Psoas muscle (tissue), 8 donors: Measurements from ENCODE around the gene DNMT3A. TPM values are rescaled to one million over a fixed set of nuclear protein-coding genes. Genes with fewer than 3 reads are reported as not detected.

Experiments used
- ATAC-seq, 4 donors: fragments of 200-7000 bp; cut with Tn5 transposase; one replicate each; pipeline ENCODE4 v1.9.1; 2020; ENCODE audit warnings: moderate library complexity in 3 of 4, mild to moderate bottlenecking in 2 of 4
- DNase-seq, 2 donors: peaks; one replicate each; pipeline ENCODE4 v3.0.0-alpha.2; 2020
- H3K27ac ChIP-seq: fragments of 200-600 bp; one replicate; pipeline ENCODE4 v1.8.0; 2022
- H3K27me3 ChIP-seq, 3 donors: fragments of 200-600 bp in 1 of 3; one replicate each; pipeline versions ENCODE4 v1.6.1 to v1.8.0; 2013 to 2022; ENCODE audit warnings: low read length in 2 of 3, mild to moderate bottlenecking in 2 of 3, moderate library complexity in 1 of 3; ENCODE audit not compliant: insufficient read depth in 3 of 3
- H3K36me3 ChIP-seq, 2 donors: fragments of 200-600 bp in 1 of 2; one replicate each; pipeline versions ENCODE4 v1.6.1 to v1.8.0; 2013 to 2022; ENCODE audit warnings: low read depth in 1 of 2, mild to moderate bottlenecking in 1 of 2, moderate library complexity in 1 of 2; ENCODE audit not compliant: insufficient read depth in 1 of 2
- H3K4me1 ChIP-seq: fragments of 200-600 bp; one replicate; pipeline ENCODE4 v1.8.0; 2022
- H3K4me3 ChIP-seq: fragments of 200-600 bp; one replicate; pipeline ENCODE4 v1.8.0; 2022; ENCODE audit warnings: mild to moderate bottlenecking
- H3K9me3 ChIP-seq: fragments of 200-600 bp; one replicate; pipeline ENCODE4 v1.8.0; 2022
- CTCF ChIP-seq: fragments of 200-600 bp; IDR thresholded peaks from one replicate; pipeline ENCODE4 v1.8.0; 2022; ENCODE audit warnings: antibody characterized with exemption
- WGBS, 3 donors: extraction: QIAGEN DNeasy Blood & Tissue Kit; methylation state at CpG; one replicate each; pipeline versions ENCODE4 v1.1.6 to v1.1.7; 2013; 5-methylcytosine and 5-hydroxymethylcytosine counted together
- intact Hi-C, 2 donors: fragments of 100-400 bp; cut with DNase I; formaldehyde crosslinking; loops; one replicate each; pipeline versions ENCODE4 v1.11.0 to v1.14.2; 2022
- polyA plus RNA-seq, 3 donors: library from polyadenylated mRNA; stranded (reverse); fragments of 200-250 nt; gene quantifications; one replicate each; pipeline ENCODE4 v1.2.3, GENCODE V29; 2013
- total RNA-seq, 4 donors: library from RNA; stranded (reverse); fragmentation: NEBNext Ultra II Directional in 2 of 4; extraction: Animal tissue kit (Norgen Biotek cat#: 25700) in 2 of 4; gene quantifications; one replicate each; pipeline versions ENCODE4 v1.2.1 to v1.2.4, GENCODE V29; 2021 to 2023
- donor health status: healthy with polysubstance abuse.
- donor health status: DM: no; HTN: no; CAD: no; lungs with moderate emphysema.
- donor health status: Bipolar disorder and iron deficiency.
- donor health status: healthy.
- donor health status: DM: yes; HTN: yes; CAD: no.
- donor health status: DM: no; HTN: no; CAD: no.
- donor health status: DM: no; HTN: no; CAD: no.
- donor health status: DM: yes; HTN: yes; CAD: no.

Gene DNMT3A
- total and polyA plus RNA-seq, 7 donors = 7.1 to 26.2 (median 20.6) TPM

- H3K36me3 ChIP-seq = peaks cover 0 to 31% of the 10 kb centered on the region in 2 donors
- no peak for ATAC-seq
- no peak for DNase-seq
- H3K4me3 ChIP-seq = no peak overlapping the region
- H3K27ac ChIP-seq = no peak overlapping the region
- intact Hi-C loops = no loop called here
- 81 to 88% (median 83%) methylated on average over 5 of the region's 5 CpGs for WGBS, 3 donors
- no peaks in the 10 kb centered on the region for H3K27me3 ChIP-seq
- TF ChIP-seq CTCF = no peak
- H3K9me3 ChIP-seq = no peaks in the 10 kb centered on the region
- H3K4me1 ChIP-seq = peaks cover 9% of the 10 kb centered on the region
These were observed 57.0 kb downstream of the DNMT3A start for GRCh38 chr2:25284756-25285155.

GRCh38 chr2:25283921-25284320, 57.8 kb downstream of the DNMT3A start:
- DNase-seq = no peak

GRCh38 chr2:25281941-25282340, 59.8 kb downstream of the DNMT3A start:
- H3K27ac ChIP-seq = no peak overlapping the region
- intact Hi-C loops = no loop called here
- 71 to 76% (median 74%) methylated on average over 8 of the region's 8 CpGs for WGBS, 3 donors

More at GRCh38 chr2:25283921-25284320, 57.8 kb downstream of the DNMT3A start:
- peaks cover 17% of the 10 kb centered on the region for H3K4me1 ChIP-seq
- WGBS, 3 donors = 88 to 98% (median 91%) methylated on average over 5 of the region's 5 CpGs
- no peak overlapping the region for H3K27ac ChIP-seq
- peaks cover 0 to 31% of the 10 kb centered on the region in 2 donors for H3K36me3 ChIP-seq
- H3K4me3 ChIP-seq = no peak overlapping the region
- intact Hi-C loops = no loop called here
- no peaks in the 10 kb centered on the region for H3K9me3 ChIP-seq
- TF ChIP-seq CTCF = no peak
- no peak for ATAC-seq
- no peaks in the 10 kb centered on the region for H3K27me3 ChIP-seq

GRCh38 chr2:25281522-25281921, 60.2 kb downstream of the DNMT3A start:
- intact Hi-C loops = no loop called here
- ATAC-seq (no peak), DNase-seq (no peak)
- 67 to 78% (median 68%) methylated on average over 5 of the region's 5 CpGs for WGBS, 3 donors
- Histone ChIP-seq H3K9me3 (no peaks in the 10 kb centered on the region), H3K4me3 (no peak overlapping the region), H3K27ac (no peak overlapping the region), H3K4me1 (peaks cover 33% of the 10 kb centered on the region), H3K27me3 (no peaks in the 10 kb centered on the region), H3K36me3 (peaks cover 0 to 31% of the 10 kb centered on the region in 2 donors)
- no peak for TF ChIP-seq CTCF

More at GRCh38 chr2:25281941-25282340, 59.8 kb downstream of the DNMT3A start:
- Histone ChIP-seq H3K27me3 (no peaks in the 10 kb centered on the region), H3K4me3 (no peak overlapping the region), H3K4me1 (peaks cover 33% of the 10 kb centered on the region), H3K36me3 (peaks cover 0 to 31% of the 10 kb centered on the region in 2 donors), H3K9me3 (no peaks in the 10 kb centered on the region)
- DNase-seq (peak in 1 of 2 donors; percentile 28), ATAC-seq (no peak)
- TF ChIP-seq CTCF = no peak

GRCh38 chr2:25280051-25280687, 61.6 kb downstream of the DNMT3A start:
- ATAC-seq (no peak), DNase-seq (peak in 1 of 2 donors; percentile 23)
- H3K27me3 ChIP-seq = no peaks in the 10 kb centered on the region
- no peak for TF ChIP-seq CTCF
- H3K36me3 ChIP-seq = peaks cover 0 to 31% of the 10 kb centered on the region in 2 donors
- H3K4me3 ChIP-seq = no peak overlapping the region
- H3K27ac ChIP-seq = peak overlapping the region; percentile 83
- intact Hi-C loops = no loop called here
- WGBS, 3 donors = 74 to 83% (median 83%) methylated on average over 9 to 10 of the region's 10 CpGs
- no peaks in the 10 kb centered on the region for H3K9me3 ChIP-seq
- H3K4me1 ChIP-seq = peaks cover 24% of the 10 kb centered on the region
